Measurements from ENCODE around the gene CHAD. TPM values are rescaled to one million over a fixed set of nuclear protein-coding genes. Genes with fewer than 3 reads are reported as not detected.

Gene CHAD
- total and polyA plus RNA-seq, 2 of the 13 experiments (the other 11 are each of a cell fraction or from before 2014, with no cell fraction given), result 1.4 TPM; not detected in 1

- TF ChIP-seq ZBTB10 (CRISPR knock-in tag; IDR thresholded peaks at IDR 0.05; ENCODE audit: borderline replicate concordance), result peak; percentile 70
- peak; percentile 92 for TF ChIP-seq MXD3 (CRISPR knock-in tag; IDR thresholded peaks at IDR 0.05)
- TF ChIP-seq TCF12 (IDR thresholded peaks at IDR 0.05), result no peak
- TF ChIP-seq TCF12 (CRISPR knock-in tag; IDR thresholded peaks at IDR 0.05), result peak; percentile 90
- TF ChIP-seq ZSCAN12 (CRISPR knock-in tag; IDR thresholded peaks at IDR 0.05), result 0 out of 2 replicates have a peak, but pooled peaks have one; percentile 83
- TF ChIP-seq SP4 (CRISPR knock-in tag; IDR thresholded peaks at IDR 0.05), result peak; percentile 76; the same call in 1 of the 2 replicates
- peak; percentile 66; the same call in 1 of the 2 replicates for TF ChIP-seq KMT2B (CRISPR knock-in tag; IDR thresholded peaks at IDR 0.05)
- TF ChIP-seq RNF2 (conservative IDR thresholded peaks at IDR 0.05; ENCODE audit: low read depth), result peak; percentile 88
- no peak for TF ChIP-seq SMARCE1 (IDR thresholded peaks at IDR 0.05; ENCODE audit: borderline replicate concordance)
- peak; percentile 92 for TF ChIP-seq SALL2 (CRISPR knock-in tag; IDR thresholded peaks at IDR 0.05)
- peak; percentile 71; the same call in 1 of the 2 replicates for TF ChIP-seq ZNF619 (CRISPR knock-in tag; IDR thresholded peaks at IDR 0.05)
- no peak for TF ChIP-seq PAF1 (CRISPR knock-in tag; IDR thresholded peaks at IDR 0.05)
- TF ChIP-seq ZSCAN20 (CRISPR knock-in tag; IDR thresholded peaks at IDR 0.05; ENCODE audit: borderline replicate concordance), result peak; percentile 93
- no peak for TF ChIP-seq ZNF512B (CRISPR knock-in tag; IDR thresholded peaks at IDR 0.05; ENCODE audit: borderline replicate concordance)
- no peak for TF ChIP-seq ZNF282 (IDR thresholded peaks at IDR 0.05; ENCODE audit: partially characterized antibody)
- TF ChIP-seq NPAS2 (CRISPR knock-in tag; IDR thresholded peaks at IDR 0.05; ENCODE audit: borderline replicate concordance), result no peak
- no peak for TF ChIP-seq ZNF337 (CRISPR knock-in tag; IDR thresholded peaks at IDR 0.05; ENCODE audit: borderline replicate concordance, low read depth)
- no peak; the same call in 1 of the 2 replicates for TF ChIP-seq MEIS1 (CRISPR knock-in tag; IDR thresholded peaks at IDR 0.05; ENCODE audit: borderline replicate concordance)
- peak; percentile 30; the same call in 1 of the 2 replicates for TF ChIP-seq U2AF2 (IDR thresholded peaks at IDR 0.05; ENCODE audit: low read depth, low read length)
- 0 out of 2 replicates have a peak, but pooled peaks have one; percentile 23 for TF ChIP-seq GATAD2A (CRISPR knock-in tag; IDR thresholded peaks at IDR 0.05)
- peak; percentile 93 for TF ChIP-seq TARDBP (CRISPR knock-in tag; IDR thresholded peaks at IDR 0.05)
- TF ChIP-seq ZBTB14 (CRISPR knock-in tag; IDR thresholded peaks at IDR 0.05), result peak; percentile 91
These were observed 10.0 kb upstream of the CHAD start, which contains the start of gene RSAD1 (continued) for GRCh38 chr17:50478391-50479381.
